KMS-11 (cell line): Measurements from ENCODE around the gene GK.

Source experiments
- H2AFZ ChIP-seq: fragments of 200-600 bp; sonication (generic); 2 replicates; pipeline ENCODE4 v1.6.1; 2016; ENCODE audit warnings: antibody characterized with exemption, mixed run types, low read depth
- H3K27ac ChIP-seq: fragments of 200-600 bp; sonication (generic); 2 replicates; pipeline ENCODE4 v1.6.1; 2016; ENCODE audit warnings: mild to moderate bottlenecking, mixed run types
- H3K27me3 ChIP-seq: fragments of 200-600 bp; sonication (generic); 2 replicates; pipeline ENCODE4 v1.6.1; 2017; ENCODE audit warnings: mild to moderate bottlenecking, low read depth, mixed run types, moderate library complexity; ENCODE audit not compliant: insufficient read depth
- H3K36me3 ChIP-seq: fragments of 200-600 bp; sonication (generic); 2 replicates; pipeline ENCODE4 v1.6.1; 2017; ENCODE audit warnings: mild to moderate bottlenecking, mixed run types; ENCODE audit not compliant: insufficient read depth
- H3K4me1 ChIP-seq: fragments of 200-600 bp; sonication (generic); 2 replicates; pipeline ENCODE4 v1.6.1; 2016; ENCODE audit warnings: mild to moderate bottlenecking, low read depth, mixed run types; ENCODE audit not compliant: poor library complexity, severe bottlenecking
- H3K4me2 ChIP-seq: fragments of 200-600 bp; sonication (generic); 2 replicates; pipeline ENCODE4 v1.7.0; 2016; ENCODE audit warnings: mild to moderate bottlenecking, mixed run types
- H3K4me3 ChIP-seq: fragments of 200-600 bp; sonication (generic); IDR thresholded peaks from 2 replicates; pipeline ENCODE4 v1.6.1; 2017; ENCODE audit warnings: low read depth, low read length, mixed read lengths; ENCODE audit not compliant: insufficient read depth
- H3K79me2 ChIP-seq: fragments of 200-600 bp; sonication (generic); 2 replicates; pipeline ENCODE4 v1.6.1; 2016; ENCODE audit warnings: low read depth, mixed run types; ENCODE audit not compliant: insufficient read depth
- H3K9ac ChIP-seq: fragments of 200-600 bp; sonication (generic); 2 replicates; pipeline ENCODE4 v1.6.1; 2016; ENCODE audit warnings: mild to moderate bottlenecking, mixed run types
- H4K20me1 ChIP-seq: fragments of 200-600 bp; sonication (generic); 2 replicates; pipeline ENCODE4 v1.6.1; 2016; ENCODE audit warnings: mild to moderate bottlenecking, mixed run types; ENCODE audit not compliant: insufficient read depth
- TF ChIP-seq, protein P1 (sequence below): fragments of 200-600 bp; sonication (generic); conservative IDR thresholded peaks from 2 replicates; pipeline ENCODE4 v1.6.1; 2017; ENCODE audit warnings: low read depth, mild to moderate bottlenecking, antibody characterized with exemption, low read length, moderate library complexity, mixed read lengths

The GK gene

DNA sequence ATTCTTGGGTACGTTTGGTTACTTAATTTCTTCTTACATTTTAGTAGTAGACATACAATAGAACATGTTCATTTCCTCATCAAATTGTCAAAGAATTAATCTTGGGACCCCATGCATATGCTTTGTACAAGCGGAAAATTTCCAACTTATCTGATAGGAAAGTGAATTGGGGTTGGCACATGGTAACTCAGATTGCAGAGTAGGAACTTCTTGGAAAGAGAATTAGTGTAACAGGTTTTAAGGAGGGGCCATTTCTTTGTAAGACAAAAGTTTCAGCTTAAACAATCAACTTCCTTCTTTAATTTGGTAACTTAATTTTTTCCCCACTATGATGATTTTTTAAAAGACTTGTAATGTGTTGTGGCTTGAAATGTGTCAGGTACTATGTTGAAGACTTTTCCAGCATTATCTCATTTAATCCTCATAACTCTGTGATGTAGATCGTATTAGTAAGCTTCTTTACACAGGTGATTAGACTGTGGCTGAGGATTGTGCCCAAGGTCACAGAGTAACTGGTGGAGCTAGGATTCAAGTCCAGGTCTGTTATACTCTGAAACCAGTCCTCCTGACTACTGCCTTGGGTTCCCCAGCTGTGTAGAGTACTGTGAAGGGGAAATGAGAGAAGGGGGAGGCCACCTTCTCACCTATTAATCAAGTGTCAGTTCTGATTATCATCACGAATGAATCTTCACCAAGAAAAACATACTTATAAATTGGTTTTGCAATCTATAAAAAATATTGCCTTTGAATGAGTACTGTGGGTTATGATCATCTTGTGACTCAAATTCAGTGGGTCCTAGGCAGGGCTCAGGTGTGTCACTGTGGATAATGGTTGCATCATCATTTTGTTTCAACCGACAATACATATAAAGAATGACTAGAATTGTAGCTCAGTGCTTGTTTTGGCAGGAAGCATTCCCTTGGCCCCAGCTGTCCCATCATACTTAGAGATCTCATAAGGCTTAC lies 4.3 kb downstream of the GK start:
- TF ChIP-seq, protein P1, sequence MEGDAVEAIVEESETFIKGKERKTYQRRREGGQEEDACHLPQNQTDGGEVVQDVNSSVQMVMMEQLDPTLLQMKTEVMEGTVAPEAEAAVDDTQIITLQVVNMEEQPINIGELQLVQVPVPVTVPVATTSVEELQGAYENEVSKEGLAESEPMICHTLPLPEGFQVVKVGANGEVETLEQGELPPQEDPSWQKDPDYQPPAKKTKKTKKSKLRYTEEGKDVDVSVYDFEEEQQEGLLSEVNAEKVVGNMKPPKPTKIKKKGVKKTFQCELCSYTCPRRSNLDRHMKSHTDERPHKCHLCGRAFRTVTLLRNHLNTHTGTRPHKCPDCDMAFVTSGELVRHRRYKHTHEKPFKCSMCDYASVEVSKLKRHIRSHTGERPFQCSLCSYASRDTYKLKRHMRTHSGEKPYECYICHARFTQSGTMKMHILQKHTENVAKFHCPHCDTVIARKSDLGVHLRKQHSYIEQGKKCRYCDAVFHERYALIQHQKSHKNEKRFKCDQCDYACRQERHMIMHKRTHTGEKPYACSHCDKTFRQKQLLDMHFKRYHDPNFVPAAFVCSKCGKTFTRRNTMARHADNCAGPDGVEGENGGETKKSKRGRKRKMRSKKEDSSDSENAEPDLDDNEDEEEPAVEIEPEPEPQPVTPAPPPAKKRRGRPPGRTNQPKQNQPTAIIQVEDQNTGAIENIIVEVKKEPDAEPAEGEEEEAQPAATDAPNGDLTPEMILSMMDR: no peak
- Histone ChIP-seq H3K4me1 (peaks cover 13% of the 10 kb centered on the region), H2AFZ (no peak overlapping the region), H3K79me2 (peaks cover 6% of the 10 kb centered on the region), H3K36me3 (no peaks in the 10 kb centered on the region), H3K4me3 (no peak overlapping the region), H4K20me1 (no peaks in the 10 kb centered on the region), H3K27ac (no peak overlapping the region), H3K9ac (no peak overlapping the region), H3K27me3 (no peaks in the 10 kb centered on the region), H3K4me2 (no peak overlapping the region)

DNA sequence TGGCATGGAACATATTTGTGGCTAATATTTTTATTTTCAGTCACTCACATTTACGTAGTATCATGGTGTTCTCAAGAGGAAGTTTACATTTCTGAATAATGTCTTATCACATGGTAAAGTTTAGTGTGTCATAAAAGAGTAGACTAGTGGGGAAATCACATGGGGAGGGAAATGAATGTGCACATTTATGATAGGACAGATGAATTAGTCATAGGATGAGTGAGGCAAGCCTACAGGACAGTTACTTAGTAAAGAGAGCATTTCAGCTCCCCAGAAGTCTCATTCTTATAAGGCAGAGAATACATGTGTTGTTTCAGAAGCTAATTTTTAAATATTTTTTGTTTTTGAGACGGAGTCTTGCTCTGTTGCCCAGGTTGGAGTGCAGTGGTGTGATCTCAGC lies 6.2 kb downstream of the GK start:
- no peak overlapping the region for H2AFZ ChIP-seq
- peaks cover under 1% of the 10 kb centered on the region for H3K79me2 ChIP-seq
- H3K4me2 ChIP-seq: no peak overlapping the region
- H3K9ac ChIP-seq: no peak overlapping the region
- H3K4me3 ChIP-seq: no peak overlapping the region
- no peaks in the 10 kb centered on the region for H3K27me3 ChIP-seq
- H3K36me3 ChIP-seq: no peaks in the 10 kb centered on the region
- no peaks in the 10 kb centered on the region for H4K20me1 ChIP-seq
- no peak overlapping the region for H3K27ac ChIP-seq
- TF ChIP-seq, protein P1: no peak
- peaks cover 10% of the 10 kb centered on the region for H3K4me1 ChIP-seq

DNA sequence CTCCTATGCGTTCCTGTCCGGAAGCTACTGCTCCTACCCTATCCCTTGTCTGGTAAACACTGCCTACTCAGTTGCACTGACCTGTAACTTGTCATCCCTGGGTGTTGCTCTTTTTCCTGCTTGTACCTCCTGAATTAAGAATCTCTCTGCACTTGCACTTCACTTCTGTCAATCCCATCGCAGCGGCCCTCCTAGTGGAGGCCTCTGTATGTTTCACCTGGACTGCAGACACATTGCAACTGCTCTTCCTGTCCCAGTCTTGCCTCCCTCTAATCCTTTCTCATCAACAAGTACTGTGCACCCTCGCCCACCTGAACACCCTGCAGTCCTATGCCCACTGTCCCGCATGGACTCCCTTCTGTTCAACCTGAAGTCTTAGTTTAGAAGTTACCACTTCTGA lies 8.0 kb downstream of the GK start:
- H3K4me3 ChIP-seq: no peak overlapping the region
- no peaks in the 10 kb centered on the region for H3K36me3 ChIP-seq
- H3K27me3 ChIP-seq: no peaks in the 10 kb centered on the region
- H3K79me2 ChIP-seq: no peaks in the 10 kb centered on the region
- H2AFZ ChIP-seq: no peak overlapping the region
- H3K4me1 ChIP-seq: no peaks in the 10 kb centered on the region
- H3K27ac ChIP-seq: no peak overlapping the region
- no peak overlapping the region for H3K4me2 ChIP-seq
- TF ChIP-seq, protein P1: no peak
- H3K9ac ChIP-seq: no peak overlapping the region
- H4K20me1 ChIP-seq: no peaks in the 10 kb centered on the region

DNA sequence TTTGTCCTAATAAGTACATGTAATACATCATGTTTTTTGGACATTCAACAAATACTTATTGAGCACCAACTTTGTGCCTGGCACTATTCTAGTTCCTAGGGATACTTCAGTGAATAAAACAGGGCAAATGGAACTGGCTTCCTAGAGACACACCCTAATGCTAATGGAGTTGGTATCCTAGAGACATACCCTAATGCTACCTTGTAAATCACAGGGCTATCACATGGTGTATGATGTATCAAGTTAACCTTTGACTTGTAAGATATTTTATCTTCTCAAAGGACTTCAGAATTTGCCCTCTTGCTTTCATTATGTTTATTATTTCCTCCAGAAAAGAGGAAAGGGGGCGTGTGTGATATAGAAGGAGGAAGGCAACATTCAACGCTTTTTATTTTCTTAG lies 10.1 kb downstream of the GK start:
- no peak overlapping the region for H2AFZ ChIP-seq
- H3K4me2 ChIP-seq: no peak overlapping the region
- no peaks in the 10 kb centered on the region for H3K27me3 ChIP-seq
- TF ChIP-seq, protein P1: no peak
- H3K9ac ChIP-seq: no peak overlapping the region
- H3K79me2 ChIP-seq: no peaks in the 10 kb centered on the region
- H3K4me1 ChIP-seq: no peaks in the 10 kb centered on the region
- no peak overlapping the region for H3K4me3 ChIP-seq
- H3K36me3 ChIP-seq: no peaks in the 10 kb centered on the region
- H4K20me1 ChIP-seq: no peaks in the 10 kb centered on the region
- no peak overlapping the region for H3K27ac ChIP-seq
